Measurements from ENCODE around the gene TRIOBP. TPM values are rescaled to one million over a fixed set of nuclear protein-coding genes. Genes with fewer than 3 reads are reported as not detected.

The TRIOBP gene
- total RNA-seq, 1 experiment from 2014 or later, result 25.6 TPM

DNA sequence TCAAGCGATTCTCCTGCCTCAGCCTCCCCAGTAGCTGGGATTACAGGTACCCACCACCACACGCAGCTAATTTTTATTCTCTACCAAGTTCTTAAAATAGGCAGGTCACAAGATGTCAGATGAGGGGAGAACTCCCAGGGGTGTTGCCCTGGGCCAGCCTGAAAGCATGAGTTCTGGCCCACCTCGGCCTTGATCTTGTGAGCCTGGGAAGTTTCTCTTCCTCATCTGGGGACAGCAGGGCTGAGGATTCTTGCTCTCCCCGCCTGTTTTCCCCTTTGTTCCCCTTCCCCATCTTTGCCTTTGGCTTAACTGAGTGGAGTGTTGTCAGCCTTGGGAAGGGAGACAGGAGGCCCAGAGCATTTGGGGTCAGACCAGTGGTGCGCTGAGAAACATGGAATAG is 34.8 kb upstream of the TRIOBP start:
- DNase-seq (ENCODE audit: low read depth, low spot score), result no peak
- in situ Hi-C loops (cut with HindIII; ENCODE audit: low pct_unique_long_range_greater_than_20kb, low sequenced_read_pairs), result no loop called here

DNA sequence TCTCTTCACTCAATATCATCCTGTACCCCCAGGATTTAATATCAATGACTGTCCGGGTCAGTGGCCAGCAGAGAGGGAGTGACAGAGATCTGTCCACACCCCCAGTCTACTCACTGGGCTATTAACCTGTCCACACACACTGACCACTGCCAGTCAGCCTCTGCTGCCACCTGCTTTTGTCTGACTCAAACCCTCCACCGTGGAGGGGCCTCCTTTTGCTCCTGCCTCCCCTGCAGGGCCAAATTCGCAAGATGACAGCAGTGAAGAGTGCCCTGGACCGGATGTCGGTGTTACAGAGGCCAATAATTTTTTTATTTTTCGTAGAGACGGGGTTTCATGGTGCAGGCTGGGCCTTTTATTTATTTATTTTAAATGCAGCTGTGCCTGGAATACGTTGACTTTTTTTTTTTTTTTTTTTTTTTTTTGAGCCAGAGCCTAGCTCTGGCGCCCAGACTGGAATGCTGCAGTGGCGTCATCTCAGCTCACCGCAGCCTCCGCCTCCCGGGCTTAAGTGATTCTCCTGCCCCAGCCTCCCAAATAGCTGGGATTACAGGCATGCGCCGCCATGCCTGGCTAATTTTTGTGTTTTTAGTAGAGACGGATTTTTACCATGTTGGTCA is 33.2 kb upstream of the TRIOBP start:
- in situ Hi-C loops (cut with HindIII; ENCODE audit: low pct_unique_long_range_greater_than_20kb, low sequenced_read_pairs), result no loop called here

GRCh38 chr22:37664249-37665101 is 32.4 kb upstream of the TRIOBP start:
- DNase-seq (ENCODE audit: low read depth, low spot score), result peak; percentile 100
- in situ Hi-C loops (cut with HindIII; ENCODE audit: low pct_unique_long_range_greater_than_20kb, low sequenced_read_pairs), result no loop called here

More for the DNA sequence above, 33.2 kb upstream of the TRIOBP start:
- DNase-seq (ENCODE audit: low read depth, low spot score), result no peak

DNA sequence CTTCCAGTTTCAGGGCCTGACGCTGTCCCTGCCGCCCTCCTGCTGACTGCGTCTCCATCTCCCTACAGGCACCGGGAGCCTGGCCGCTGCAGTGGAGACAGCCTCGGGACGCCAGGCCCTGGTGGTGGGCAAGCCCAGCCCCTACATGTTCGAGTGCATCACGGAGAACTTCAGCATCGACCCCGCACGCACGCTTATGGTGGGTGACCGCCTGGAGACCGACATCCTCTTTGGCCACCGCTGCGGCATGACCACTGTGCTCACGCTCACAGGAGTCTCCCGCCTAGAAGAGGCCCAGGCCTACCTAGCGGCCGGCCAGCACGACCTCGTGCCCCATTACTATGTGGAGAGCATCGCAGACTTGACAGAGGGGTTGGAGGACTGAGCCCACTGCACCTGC is 31.4 kb upstream of the TRIOBP start:
- in situ Hi-C loops (cut with HindIII; ENCODE audit: low pct_unique_long_range_greater_than_20kb, low sequenced_read_pairs), result no loop called here
- no peak for DNase-seq (ENCODE audit: low read depth, low spot score)

DNA sequence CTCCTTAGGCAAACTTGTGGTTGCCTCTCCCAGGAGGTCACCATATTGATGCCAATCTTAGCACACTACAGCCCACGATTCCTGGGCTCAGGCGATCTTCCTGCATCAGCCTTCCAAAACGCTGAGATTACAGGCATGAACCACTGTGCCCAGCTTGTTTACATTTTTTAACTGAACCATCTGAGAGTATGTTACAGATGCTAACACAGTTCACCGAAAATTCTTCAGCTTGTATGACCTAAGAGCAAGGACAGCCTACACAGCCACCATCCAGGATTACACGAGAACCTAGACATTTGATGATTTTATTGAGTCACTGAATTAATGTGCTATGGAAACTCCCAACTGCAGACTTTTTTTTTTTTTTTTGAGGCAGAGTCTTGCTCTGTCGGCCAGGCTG is 27.3 kb upstream of the TRIOBP start:
- no peak for DNase-seq (ENCODE audit: low read depth, low spot score)
- in situ Hi-C loops (cut with HindIII; ENCODE audit: low pct_unique_long_range_greater_than_20kb, low sequenced_read_pairs), result no loop called here

- in situ Hi-C loops (cut with HindIII; ENCODE audit: low pct_unique_long_range_greater_than_20kb, low sequenced_read_pairs), result no loop called here
- DNase-seq (ENCODE audit: low read depth, low spot score), result no peak
These were observed 24.5 kb upstream of the TRIOBP start for GRCh38 chr22:37672206-37672919.

DNA sequence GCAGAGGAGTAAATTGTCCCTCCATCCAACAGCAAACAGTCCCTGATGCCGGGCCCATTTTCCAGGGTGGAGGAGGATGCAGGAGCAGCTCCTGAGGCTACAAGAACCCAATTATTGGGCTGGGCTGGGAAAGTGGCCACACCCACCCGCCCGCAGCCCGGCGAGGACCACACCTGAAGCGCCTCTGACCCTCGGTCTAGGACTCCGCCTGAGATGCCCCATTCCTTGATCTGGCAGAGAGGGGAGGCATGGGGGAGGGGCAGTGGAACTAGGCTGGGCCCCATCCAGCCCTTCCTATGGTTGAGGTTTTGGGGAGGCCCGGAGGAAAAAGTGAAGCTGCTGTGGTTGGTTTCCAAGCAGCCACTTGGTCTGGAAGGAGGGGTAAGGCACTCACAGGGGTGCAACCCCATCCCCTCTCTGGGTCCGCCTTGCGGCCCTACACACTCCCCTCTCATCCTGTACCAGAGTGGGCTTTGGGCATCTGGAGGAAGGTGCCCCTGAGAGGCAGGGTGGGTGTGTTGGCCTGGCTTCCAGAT is 23.9 kb upstream of the TRIOBP start:
- in situ Hi-C loops (cut with HindIII; ENCODE audit: low pct_unique_long_range_greater_than_20kb, low sequenced_read_pairs), result no loop called here
- DNase-seq (ENCODE audit: low read depth, low spot score), result no peak

DNA sequence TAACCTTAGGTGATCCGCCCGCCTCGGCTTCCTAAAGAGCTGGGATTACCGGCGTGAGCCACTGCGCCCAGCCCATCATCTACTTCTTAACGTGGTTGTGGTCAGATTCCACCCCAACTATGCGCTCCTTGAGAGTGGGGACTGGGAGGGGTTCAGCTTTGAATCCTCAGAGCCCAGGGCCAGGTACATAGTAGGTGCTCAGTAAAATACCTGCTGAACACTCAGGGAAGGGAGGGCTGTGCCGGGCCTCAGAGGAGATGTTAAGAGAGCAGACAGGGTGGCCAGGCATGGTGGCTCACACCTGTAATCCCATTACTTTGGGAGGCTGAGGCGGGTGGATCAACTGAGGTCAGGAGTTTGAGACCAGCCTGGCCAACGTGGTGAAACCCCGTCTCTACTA is 22.6 kb upstream of the TRIOBP start:
- DNase-seq (ENCODE audit: low read depth, low spot score), result no peak
- in situ Hi-C loops (cut with HindIII; ENCODE audit: low pct_unique_long_range_greater_than_20kb, low sequenced_read_pairs), result no loop called here

- DNase-seq (ENCODE audit: low read depth, low spot score), result peak; percentile 95
- in situ Hi-C loops (cut with HindIII; ENCODE audit: low pct_unique_long_range_greater_than_20kb, low sequenced_read_pairs), result no loop called here
These were observed 21.6 kb upstream of the TRIOBP start, which contains the start of gene LGALS1 for GRCh38 chr22:37674951-37675929. Gene LGALS1, plus strand, starts transcription at chr22:37675636. Its CDS starts 67 bp downstream, at chr22:37675703.

GRCh38 chr22:37675930-37676735 is 20.7 kb upstream of the TRIOBP start:
- in situ Hi-C loops (cut with HindIII; ENCODE audit: low pct_unique_long_range_greater_than_20kb, low sequenced_read_pairs), result no loop called here
- no peak for DNase-seq (ENCODE audit: low read depth, low spot score)

GRCh38 chr22:37676736-37677492 is 19.9 kb upstream of the TRIOBP start:
- in situ Hi-C loops (cut with HindIII; ENCODE audit: low pct_unique_long_range_greater_than_20kb, low sequenced_read_pairs), result no loop called here

DNA sequence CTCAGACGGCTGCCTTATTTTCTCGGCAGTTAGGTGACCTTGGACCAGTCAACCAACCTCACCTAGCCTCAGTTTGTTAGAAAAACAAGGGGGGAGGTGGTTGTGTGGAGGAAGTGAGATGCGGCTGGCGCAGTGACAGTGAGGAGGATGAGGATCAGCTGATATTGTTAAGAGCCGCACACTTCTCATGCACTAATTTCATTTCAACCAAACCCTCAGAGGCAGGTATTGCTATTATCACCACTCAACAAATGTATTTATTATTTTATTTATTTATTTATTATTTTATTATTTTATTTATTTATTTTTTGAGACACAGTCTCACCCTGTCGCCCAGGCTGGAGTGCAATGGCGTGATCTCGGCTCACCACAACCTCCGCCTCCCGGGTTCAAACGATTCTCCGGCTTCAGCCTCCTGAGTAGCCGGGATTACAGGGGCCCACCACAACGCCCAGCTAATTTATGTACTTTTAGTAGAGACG is 19.3 kb upstream of the TRIOBP start:
- in situ Hi-C loops (cut with HindIII; ENCODE audit: low pct_unique_long_range_greater_than_20kb, low sequenced_read_pairs), result no loop called here
- DNase-seq (ENCODE audit: low read depth, low spot score), result no peak

More at GRCh38 chr22:37676736-37677492, 19.9 kb upstream of the TRIOBP start:
- DNase-seq (ENCODE audit: low read depth, low spot score), result peak; percentile 84

DNA sequence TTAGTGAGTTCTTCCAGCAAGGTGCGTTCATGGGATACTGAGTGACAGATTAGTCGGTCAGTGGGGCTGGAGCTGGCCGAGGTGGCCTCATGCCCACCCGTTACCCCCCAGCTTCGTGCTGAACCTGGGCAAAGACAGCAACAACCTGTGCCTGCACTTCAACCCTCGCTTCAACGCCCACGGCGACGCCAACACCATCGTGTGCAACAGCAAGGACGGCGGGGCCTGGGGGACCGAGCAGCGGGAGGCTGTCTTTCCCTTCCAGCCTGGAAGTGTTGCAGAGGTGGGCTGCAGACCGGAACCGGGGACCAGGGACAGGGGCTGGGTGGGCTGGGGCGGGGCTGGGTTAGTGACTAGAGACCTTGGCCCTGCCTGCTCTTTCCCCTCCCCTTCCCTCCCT is 18.5 kb upstream of the TRIOBP start:
- no peak for DNase-seq (ENCODE audit: low read depth, low spot score)
- in situ Hi-C loops (cut with HindIII; ENCODE audit: low pct_unique_long_range_greater_than_20kb, low sequenced_read_pairs), result no loop called here

GRCh38 chr22:37679670-37680069 is 17.2 kb upstream of the TRIOBP start:
- DNase-seq (ENCODE audit: low read depth, low spot score), result no peak
- in situ Hi-C loops (cut with HindIII; ENCODE audit: low pct_unique_long_range_greater_than_20kb, low sequenced_read_pairs), result no loop called here

DNA sequence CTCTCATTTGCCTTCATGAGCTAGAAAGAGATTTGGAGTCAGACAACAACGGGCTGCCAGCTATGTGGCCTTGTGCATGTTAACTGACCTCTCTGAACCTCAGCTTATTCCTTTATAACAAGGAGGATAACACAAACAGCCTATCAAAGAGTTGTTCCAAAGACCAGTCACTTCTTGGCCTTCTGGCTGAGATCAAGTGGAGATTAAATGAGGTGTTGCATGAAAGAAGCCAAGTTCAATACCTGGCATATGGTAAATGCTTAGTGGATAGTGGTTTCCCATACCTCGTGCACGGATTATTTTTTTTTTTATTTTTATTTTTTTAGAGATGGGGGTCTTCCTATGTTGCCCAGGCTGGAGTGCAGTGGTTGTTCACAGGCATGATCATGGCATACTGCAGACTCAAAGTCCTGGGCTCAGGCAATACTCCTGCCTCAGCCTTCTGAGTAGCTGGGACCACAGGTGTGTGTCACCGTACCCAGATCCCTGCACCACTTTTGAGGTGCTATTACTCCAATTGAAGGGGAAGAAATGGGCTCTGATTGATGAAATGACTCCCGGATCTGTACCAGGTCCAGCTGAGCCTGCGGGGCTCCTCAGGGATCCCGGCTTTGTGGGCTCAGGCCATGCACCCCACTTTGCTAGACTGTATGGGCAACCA is 16.5 kb upstream of the TRIOBP start:
- no peak for DNase-seq (ENCODE audit: low read depth, low spot score)
- in situ Hi-C loops (cut with HindIII; ENCODE audit: low pct_unique_long_range_greater_than_20kb, low sequenced_read_pairs), result no loop called here

All from SK-MEL-5 (cell line).